Aorta (tissue), 5 donors: Measurements from ENCODE around the gene IGFN1. TPM values are rescaled to one million over a fixed set of nuclear protein-coding genes. Genes with fewer than 3 reads are reported as not detected.

Source experiments
- ATAC-seq: fragments of 200-7000 bp; cut with Tn5 transposase; one replicate; pipeline ENCODE4 v1.9.1; 2022; ENCODE audit warnings: moderate library complexity; ENCODE audit not compliant: low FRiP score
- DNase-seq, 2 donors: peaks; one replicate each; pipeline ENCODE4 v3.0.0-alpha.2; 2020
- H3K27ac ChIP-seq, 2 donors: one replicate each; pipeline ENCODE4 v1.5.1; 2013; ENCODE audit warnings: low read length in 2 of 2, mild to moderate bottlenecking in 2 of 2, moderate library complexity in 2 of 2, control low read depth in 1 of 2, inconsistent platforms in 1 of 2, low read depth in 1 of 2
- H3K27me3 ChIP-seq, 2 donors: one replicate each; pipeline ENCODE4 v1.6.1; 2013; ENCODE audit warnings: control low read depth in 1 of 2, low read length in 1 of 2, mild to moderate bottlenecking in 1 of 2, moderate library complexity in 1 of 2; ENCODE audit not compliant: insufficient read depth in 2 of 2, control insufficient read depth in 1 of 2
- H3K36me3 ChIP-seq, 2 donors: one replicate each; pipeline ENCODE4 v1.6.1; 2013; ENCODE audit warnings: control low read depth in 1 of 2, low read length in 1 of 2, mild to moderate bottlenecking in 1 of 2; ENCODE audit not compliant: insufficient read depth in 2 of 2, control insufficient read depth in 1 of 2
- H3K4me1 ChIP-seq, 2 donors: one replicate each; pipeline ENCODE4 v1.6.1; 2013; ENCODE audit warnings: low read length in 2 of 2, control low read depth in 1 of 2, mild to moderate bottlenecking in 1 of 2, moderate library complexity in 1 of 2; ENCODE audit not compliant: insufficient read depth in 2 of 2, control insufficient read depth in 1 of 2
- H3K4me3 ChIP-seq, 2 donors: one replicate each; pipeline ENCODE4 v1.5.1; 2013; ENCODE audit warnings: low read length in 2 of 2, control low read depth in 1 of 2, mild to moderate bottlenecking in 1 of 2
- H3K9me3 ChIP-seq: one replicate; pipeline ENCODE4 v1.6.1; 2013; ENCODE audit warnings: mild to moderate bottlenecking, low read length; ENCODE audit not compliant: control insufficient read depth
- WGBS, 2 donors: extraction: QIAGEN DNeasy Blood & Tissue Kit; methylation state at CpG; one replicate each; pipeline ENCODE4 v1.1.7; 2013; 5-methylcytosine and 5-hydroxymethylcytosine counted together
- intact Hi-C, 2 donors: fragments of 100-400 bp; cut with DNase I; formaldehyde crosslinking; loops; one replicate each; pipeline versions ENCODE4 v1.14.2 to v1.15.0; 2022
- polyA plus RNA-seq, 2 donors: library from polyadenylated mRNA; stranded (reverse); fragments of 200-250 nt; gene quantifications; one replicate each; pipeline ENCODE4 v1.2.3, GENCODE V29; 2013
- total RNA-seq, 2 donors: library from RNA; stranded (reverse); fragmentation: NEBNext Ultra II Directional; extraction: Animal tissue kit (Norgen Biotek cat#: 25700); gene quantifications; one replicate each; pipeline ENCODE4 v1.2.1, GENCODE V29; 2021
- donor health status: healthy with polysubstance abuse.
- donor health status: Bipolar disorder and iron deficiency.
- donor health status: DM: no; HTN: no; CAD: no.
- donor health status: DM: no; HTN: no; CAD: no.
- donor health status: DM: yes; HTN: yes; CAD: no.

The IGFN1 gene
- total and polyA plus RNA-seq, 4 donors, result 0.03 to 0.50 (median 0.16) TPM

- 80 to 91% methylated on average over 6 of the region's 6 CpGs for WGBS, 2 donors
- ATAC-seq (no peak), DNase-seq (peak in 1 of 2 donors; percentile 8)
- Histone ChIP-seq H3K36me3 (no peaks in the 10 kb centered on the region), H3K27ac (no peak overlapping the region), H3K9me3 (no peaks in the 10 kb centered on the region), H3K27me3 (no peaks in the 10 kb centered on the region), H3K4me1 (no peaks in the 10 kb centered on the region), H3K4me3 (no peak overlapping the region)
- intact Hi-C loops, result no loop called here
These were observed 80.2 kb downstream of the IGFN1 start for GRCh38 chr1:201270616-201271390.

GRCh38 chr1:201272799-201273198, 82.2 kb downstream of the IGFN1 start:
- H3K36me3 ChIP-seq, result no peaks in the 10 kb centered on the region
- H3K27ac ChIP-seq, result no peak overlapping the region
- intact Hi-C loops, result no loop called here
- ATAC-seq (no peak), DNase-seq (peak in 1 of 2 donors; percentile 20)
- WGBS, 2 donors, result 85% methylated on average over 10 of the region's 10 CpGs
- H3K4me3 ChIP-seq, result no peak overlapping the region
- no peaks in the 10 kb centered on the region for H3K4me1 ChIP-seq
- H3K9me3 ChIP-seq, result no peaks in the 10 kb centered on the region
- H3K27me3 ChIP-seq, result no peaks in the 10 kb centered on the region

- no peak overlapping the region for H3K27ac ChIP-seq
- ATAC-seq (no peak), DNase-seq (no peak)
- no peaks in the 10 kb centered on the region for H3K27me3 ChIP-seq
- no peaks in the 10 kb centered on the region for H3K36me3 ChIP-seq
- H3K4me1 ChIP-seq, result no peaks in the 10 kb centered on the region
- intact Hi-C loops, result no loop called here
- no peaks in the 10 kb centered on the region for H3K9me3 ChIP-seq
- WGBS, 2 donors, result 94 to 96% methylated on average over 12 of the region's 12 CpGs
- H3K4me3 ChIP-seq, result no peak overlapping the region
These were observed 84.1 kb downstream of the IGFN1 start for GRCh38 chr1:201274616-201275252.

- H3K4me3 ChIP-seq, result no peak overlapping the region
- H3K9me3 ChIP-seq, result no peaks in the 10 kb centered on the region
- no peak overlapping the region for H3K27ac ChIP-seq
- 52 to 56% methylated on average over 15 of the region's 15 CpGs for WGBS, 2 donors
- intact Hi-C loops, result no loop called here
- H3K36me3 ChIP-seq, result no peaks in the 10 kb centered on the region
- no peak for ATAC-seq
- peak; percentile 78 to 85 for DNase-seq
- no peaks in the 10 kb centered on the region for H3K27me3 ChIP-seq
- no peaks in the 10 kb centered on the region for H3K4me1 ChIP-seq
These were observed 84.6 kb downstream of the IGFN1 start for GRCh38 chr1:201275253-201275666.

GRCh38 chr1:201276891-201277290, 86.3 kb downstream of the IGFN1 start:
- no peaks in the 10 kb centered on the region for H3K27me3 ChIP-seq
- no peaks in the 10 kb centered on the region for H3K9me3 ChIP-seq
- no peaks in the 10 kb centered on the region for H3K4me1 ChIP-seq
- no peak overlapping the region for H3K27ac ChIP-seq
- no peaks in the 10 kb centered on the region for H3K36me3 ChIP-seq
- 73 to 87% methylated on average over 5 to 6 of the region's 6 CpGs for WGBS, 2 donors
- DNase-seq (no peak), ATAC-seq (peak; percentile 30)
- intact Hi-C loops, result no loop called here
- no peak overlapping the region for H3K4me3 ChIP-seq

- ATAC-seq (no peak), DNase-seq (no peak)
- WGBS, 2 donors, result 84 to 88% methylated on average over 4 of the region's 4 CpGs
- Histone ChIP-seq H3K27ac (no peak overlapping the region), H3K27me3 (no peaks in the 10 kb centered on the region), H3K4me3 (no peak overlapping the region), H3K36me3 (no peaks in the 10 kb centered on the region), H3K4me1 (no peaks in the 10 kb centered on the region), H3K9me3 (no peaks in the 10 kb centered on the region)
- intact Hi-C loops, result no loop called here
These were observed 86.8 kb downstream of the IGFN1 start for GRCh38 chr1:201277441-201277840.

Other genes starting within 250 kb of the IGFN1 start
- gene KIF21B, start 167.1 kb upstream of the IGFN1 start, total RNA-seq, result 1 to 10 TPM; 4.0 to 4.6 TPM
- gene KIF21B, start 167.1 kb upstream of the IGFN1 start, polyA plus RNA-seq, result under 1 TPM; 0.31 to 0.63 TPM
- gene CACNA1S, start 78.4 kb upstream of the IGFN1 start, total RNA-seq, result not detected
- not detected for gene CACNA1S, start 78.4 kb upstream of the IGFN1 start, polyA plus RNA-seq
- not detected for gene ASCL5, start 63.6 kb upstream of the IGFN1 start, total RNA-seq
- gene ASCL5, start 63.6 kb upstream of the IGFN1 start, polyA plus RNA-seq, result under 1 TPM in 1 of 2 donors, not detected in 1; 0.28 TPM
- 10 to 100 TPM; 36.3 to 47.4 TPM for gene TMEM9, start 36.4 kb upstream of the IGFN1 start, total RNA-seq
- 10 to 100 TPM; 43.1 to 77.7 TPM for gene TMEM9, start 36.4 kb upstream of the IGFN1 start, polyA plus RNA-seq
- gene PKP1, start 92.7 kb downstream of the IGFN1 start, total RNA-seq, result under 1 TPM; 0.16 to 0.39 TPM
- gene PKP1, start 92.7 kb downstream of the IGFN1 start, polyA plus RNA-seq, result under 1 TPM; 0.08 to 0.25 TPM
- under 1 TPM; 0.21 to 0.36 TPM for gene TNNT2, start 186.9 kb downstream of the IGFN1 start, total RNA-seq
- gene TNNT2, start 186.9 kb downstream of the IGFN1 start, polyA plus RNA-seq, result 10 to 100 TPM in 1 of 2 donors, 1 to 10 TPM in 1; 1.0 to 24.0 TPM
- gene LAD1, start 208.5 kb downstream of the IGFN1 start, total RNA-seq, result under 1 TPM in 1 of 2 donors, not detected in 1; 0.71 TPM
- 10 to 100 TPM in 1 of 2 donors, under 1 TPM in 1; 0.82 to 33.8 TPM for gene LAD1, start 208.5 kb downstream of the IGFN1 start, polyA plus RNA-seq
- not detected for gene TNNI1, start 230.9 kb downstream of the IGFN1 start, total RNA-seq
- under 1 TPM; 0.38 to 0.61 TPM for gene TNNI1, start 230.9 kb downstream of the IGFN1 start, polyA plus RNA-seq